GM19025 (cell line): ENCODE measurements around the gene ADIG.

ENCODE experiments used
- ATAC-seq: cut with Tn5 transposase; IDR thresholded peaks from one replicate; pipeline ENCODE4 v1.9.1; 2021; ENCODE audit warnings: mild to moderate bottlenecking, low read depth, moderate library complexity; ENCODE audit not compliant: unreplicated experiment

Gene ADIG

DNA sequence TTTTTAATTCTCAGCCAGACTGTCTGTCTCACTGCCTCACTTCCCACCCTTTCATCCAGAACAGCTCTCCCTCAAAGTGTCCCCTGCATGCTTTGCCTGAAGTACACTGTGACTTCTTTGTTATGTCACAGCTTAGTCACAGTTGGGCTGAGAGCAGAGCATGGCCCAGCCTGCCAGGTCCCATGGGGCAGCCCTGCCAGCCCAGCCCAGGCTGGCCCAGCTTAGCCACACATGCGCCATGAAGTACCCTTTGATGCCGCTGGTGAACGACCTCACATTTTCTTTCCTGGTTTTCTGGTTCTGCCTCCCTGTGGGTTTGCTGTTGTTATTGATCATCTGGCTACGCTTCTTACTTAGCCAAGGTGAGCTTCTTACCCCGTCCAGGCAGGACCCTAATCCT lies at the start of gene ADIG:
Gene ADIG, plus strand, starts transcription at position 185 of the 400 bp plus-strand sequence. Its CDS starts 54 bp downstream, at position 239.
- ATAC-seq = no peak

GRCh38 chr20:38534756-38535155 lies 46.2 kb upstream of the ADIG start:
- no peak for ATAC-seq

GRCh38 chr20:38536310-38536709 lies 44.7 kb upstream of the ADIG start:
- no peak for ATAC-seq

DNA sequence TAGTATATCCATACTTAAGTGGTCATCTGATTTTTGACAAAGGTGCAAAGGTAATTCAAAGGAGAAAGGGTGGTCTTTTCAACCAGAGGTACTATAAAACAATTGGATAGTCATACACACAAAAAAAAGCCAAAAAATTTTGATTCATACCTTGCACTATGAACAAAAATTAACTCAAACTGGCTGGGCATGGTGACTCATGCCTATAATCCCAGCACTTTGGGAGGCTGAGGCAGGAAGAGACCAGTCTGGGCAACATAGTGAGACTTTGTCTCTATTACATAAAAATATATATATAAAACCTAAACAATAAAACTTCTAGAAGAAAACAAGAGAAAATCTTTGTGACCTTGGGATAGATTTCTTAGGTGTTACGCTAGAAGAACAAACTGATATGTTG lies 43.8 kb upstream of the ADIG start:
- no peak for ATAC-seq

DNA sequence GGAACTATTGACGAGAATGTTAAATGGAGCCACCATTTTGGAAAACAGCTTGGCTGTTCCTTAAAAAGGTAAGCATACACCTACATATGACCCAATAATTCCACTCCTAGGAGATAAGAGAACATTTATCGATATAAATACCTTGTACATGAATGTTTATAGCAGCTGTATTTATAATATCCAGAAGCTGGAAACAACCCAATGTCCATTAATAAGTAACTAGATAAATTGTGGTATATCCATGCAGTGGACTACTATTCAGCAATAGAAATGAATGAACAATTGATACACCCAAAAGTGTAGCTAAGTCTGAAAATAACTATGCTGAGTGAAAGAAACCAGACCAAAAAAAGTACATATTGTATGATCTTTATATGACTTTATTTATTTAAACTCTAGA lies 42.2 kb upstream of the ADIG start:
- ATAC-seq = no peak

DNA sequence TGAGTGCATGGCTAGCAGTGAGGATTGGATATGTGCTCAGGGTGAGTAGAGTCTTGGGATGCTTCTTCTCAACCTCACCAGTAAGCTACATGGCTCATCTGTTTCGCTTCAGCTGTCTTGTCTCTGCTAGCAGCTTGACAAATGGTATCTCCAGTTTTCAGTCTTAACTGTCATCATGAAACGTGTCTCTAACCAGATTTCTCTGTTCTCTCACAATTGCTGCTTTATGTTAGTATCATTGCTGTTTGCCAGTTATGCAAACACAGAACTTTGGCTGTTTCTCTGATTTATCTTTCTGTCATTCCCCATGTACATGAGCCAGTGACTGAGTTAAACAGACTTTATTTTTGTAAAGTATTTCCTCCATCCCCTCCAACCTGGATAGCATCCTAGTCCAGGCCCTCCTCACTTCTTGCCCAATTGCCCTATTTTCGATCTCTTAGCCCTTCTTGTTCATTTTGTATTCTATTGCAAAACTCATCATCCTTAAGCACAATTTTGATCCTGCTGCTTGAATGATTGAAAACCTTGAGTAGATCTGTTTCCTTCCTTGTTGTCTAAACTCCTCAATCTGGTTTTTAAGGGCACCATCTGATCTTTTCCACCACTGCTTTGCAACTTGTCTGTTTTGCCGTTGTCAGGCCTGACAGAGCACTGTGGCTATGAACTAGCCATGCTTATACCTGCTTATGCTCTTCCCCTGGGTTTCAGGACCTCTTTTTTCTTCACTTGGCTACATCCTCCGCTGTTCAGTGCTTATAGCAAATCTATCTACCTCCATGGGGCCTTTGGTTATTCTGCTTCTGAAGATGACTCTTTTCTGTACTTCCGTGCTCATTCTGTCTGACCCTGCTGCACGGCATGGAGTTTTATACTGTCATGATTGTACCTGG lies 37.7 kb upstream of the ADIG start:
- no peak for ATAC-seq

DNA sequence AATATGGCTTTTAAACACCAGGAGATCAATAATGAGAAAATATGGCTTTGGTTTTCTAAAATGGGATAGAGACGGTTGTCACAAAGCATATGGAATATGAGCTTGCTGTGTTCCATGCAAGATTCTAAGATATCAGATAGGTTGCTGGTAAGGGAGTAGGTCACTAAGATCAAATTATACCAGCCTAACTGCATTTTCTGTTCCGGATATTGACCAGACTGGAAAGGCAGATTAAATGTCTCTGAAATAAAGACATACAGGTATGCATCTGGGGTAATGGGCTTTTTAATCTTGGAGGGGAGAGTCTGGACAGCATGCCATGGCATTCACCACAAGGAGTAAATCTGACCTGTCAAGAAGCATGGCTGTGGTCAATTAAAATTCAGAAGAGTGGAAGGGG lies 35.2 kb upstream of the ADIG start:
- no peak for ATAC-seq

GRCh38 chr20:38547288-38548085 lies 33.5 kb upstream of the ADIG start:
- no peak for ATAC-seq

DNA sequence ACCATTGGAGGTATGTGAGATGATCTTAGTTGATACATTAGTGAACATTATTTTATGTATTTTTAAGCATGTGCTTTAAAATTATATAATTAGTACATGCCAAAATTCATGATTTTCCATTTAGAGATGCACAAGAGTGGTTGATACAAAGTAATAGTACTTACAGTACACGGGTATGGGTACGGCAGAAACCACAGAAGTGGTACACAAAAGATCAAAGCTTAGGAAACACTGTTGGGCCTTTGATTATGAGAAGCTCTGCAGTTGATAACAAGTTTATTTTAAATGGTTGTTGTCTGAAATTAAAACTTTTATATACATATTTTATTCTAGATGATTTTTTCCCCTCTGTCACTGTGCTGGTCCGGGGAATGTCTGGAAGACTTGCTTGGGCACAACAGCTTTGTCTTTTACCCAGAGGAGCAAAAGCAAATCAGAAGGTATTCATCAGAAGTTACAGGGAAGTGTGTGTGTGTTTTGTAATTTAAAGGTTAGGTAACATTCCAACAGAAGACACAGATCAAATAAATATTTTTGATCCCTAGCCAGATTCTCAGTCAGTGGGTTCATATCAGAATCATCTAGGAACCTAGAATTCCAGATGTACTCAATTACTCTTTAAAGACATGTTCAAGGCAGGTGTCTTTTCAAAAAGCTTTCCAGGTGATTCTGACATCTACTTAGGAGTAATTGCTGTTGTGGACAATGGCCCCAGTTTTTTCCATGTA lies 32.5 kb upstream of the ADIG start:
- no peak for ATAC-seq

- no peak for ATAC-seq
These were observed 30.7 kb upstream of the ADIG start for GRCh38 chr20:38550274-38550673.

GRCh38 chr20:38551056-38551626 lies 29.9 kb upstream of the ADIG start:
- no peak for ATAC-seq

DNA sequence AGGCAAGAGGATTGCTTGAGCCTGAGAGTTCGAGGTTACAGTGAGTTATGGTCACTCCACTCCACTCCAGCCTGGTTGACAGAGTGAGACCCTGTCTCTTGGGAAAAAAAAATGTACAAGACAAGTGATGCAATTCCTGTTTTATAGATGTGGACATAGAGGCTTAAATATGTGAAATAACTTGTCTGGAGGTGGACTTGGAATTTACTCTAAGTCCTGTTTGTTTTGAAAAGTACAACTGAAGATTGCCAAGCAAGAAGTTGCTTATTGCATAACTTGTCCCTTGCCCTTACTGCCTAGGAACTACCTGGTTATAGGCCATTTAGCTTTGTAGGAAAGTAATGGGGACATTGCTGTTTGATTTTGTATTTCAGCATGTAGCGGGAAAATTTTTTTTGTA lies 26.0 kb upstream of the ADIG start:
- ATAC-seq = no peak

DNA sequence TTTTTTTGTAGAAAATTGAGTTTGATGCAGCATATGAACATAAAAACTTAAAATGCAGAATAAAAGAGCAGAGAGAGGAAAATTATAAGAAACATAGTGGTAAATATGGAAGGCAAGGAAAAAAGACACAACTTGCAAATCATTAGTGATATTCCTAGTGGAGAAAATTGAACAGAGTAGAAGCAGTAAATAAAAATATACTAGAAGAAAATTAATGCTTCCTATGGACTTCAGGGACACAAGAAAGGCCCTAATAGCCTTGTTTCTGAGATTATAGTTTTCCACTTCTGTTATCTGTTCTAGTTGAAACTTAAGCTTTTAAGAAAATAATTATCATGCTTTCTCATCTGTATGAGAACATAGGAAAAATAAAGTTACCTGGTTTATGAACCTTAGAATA lies 25.6 kb upstream of the ADIG start:
- no peak for ATAC-seq

- no peak for ATAC-seq
These were observed 23.8 kb upstream of the ADIG start for GRCh38 chr20:38557174-38557573.

- no peak for ATAC-seq
These were observed 22.2 kb upstream of the ADIG start for GRCh38 chr20:38558596-38559360.

- ATAC-seq = no peak
These were observed 21.2 kb upstream of the ADIG start for GRCh38 chr20:38559764-38560163.

- ATAC-seq = no peak
These were observed 17.1 kb upstream of the ADIG start for GRCh38 chr20:38563802-38564431.

- no peak for ATAC-seq
These were observed 16.3 kb upstream of the ADIG start for GRCh38 chr20:38564680-38565079.

GRCh38 chr20:38566036-38566598 lies 14.9 kb upstream of the ADIG start:
- ATAC-seq = no peak
